IPS-20b (cell line): ENCODE results near the gene PAN3.

ENCODE experiments used
- H3K27ac ChIP-seq: one replicate; pipeline ENCODE4 v1.5.1; 2013; ENCODE audit warnings: low read length
- H3K27me3 ChIP-seq: 2 replicates; pipeline ENCODE4 v1.6.1; 2013; ENCODE audit warnings: mild to moderate bottlenecking, low read length, inconsistent platforms; ENCODE audit not compliant: insufficient read depth
- H3K36me3 ChIP-seq: 2 replicates; pipeline ENCODE4 v1.6.1; 2013; ENCODE audit warnings: low read depth, mild to moderate bottlenecking, inconsistent platforms, low read length, moderate library complexity; ENCODE audit not compliant: insufficient read depth
- H3K4me1 ChIP-seq: 2 replicates; pipeline ENCODE4 v1.6.1; 2013; ENCODE audit warnings: mild to moderate bottlenecking, control low read depth, inconsistent platforms, low read length, moderate library complexity; ENCODE audit not compliant: insufficient read depth
- H3K4me3 ChIP-seq: 2 replicates; pipeline ENCODE4 v1.5.1; 2013; ENCODE audit warnings: mild to moderate bottlenecking, low read length, inconsistent platforms
- H3K9ac ChIP-seq: 2 replicates; pipeline ENCODE4 v1.6.1; 2013; ENCODE audit warnings: low read depth, mild to moderate bottlenecking, inconsistent platforms, low read length, moderate library complexity
- H3K9me3 ChIP-seq: 2 replicates; pipeline ENCODE4 v1.6.1; 2013; ENCODE audit warnings: mild to moderate bottlenecking, low read depth, low read length, inconsistent platforms; ENCODE audit not compliant: insufficient read depth

Gene PAN3

GRCh38 chr13:28229522-28230411, 91.4 kb downstream of the PAN3 start:
- Histone ChIP-seq H3K27me3 (no peaks in the 10 kb centered on the region), H3K4me3 (no peak overlapping the region), H3K9me3 (no peaks in the 10 kb centered on the region), H3K9ac (no peak overlapping the region), H3K4me1 (peaks cover 10% of the 10 kb centered on the region; the same call in 1 of the 2 replicates), H3K36me3 (peaks cover 5% of the 10 kb centered on the region; the same call in 1 of the 2 replicates), H3K27ac (no peak overlapping the region)

- Histone ChIP-seq H3K4me1 (peaks cover 10% of the 10 kb centered on the region; the same call in 1 of the 2 replicates), H3K27me3 (no peaks in the 10 kb centered on the region), H3K4me3 (no peak overlapping the region), H3K27ac (no peak overlapping the region), H3K9me3 (no peaks in the 10 kb centered on the region), H3K9ac (no peak overlapping the region), H3K36me3 (peaks cover 5% of the 10 kb centered on the region; the same call in 1 of the 2 replicates)
Observed at GRCh38 chr13:28231642-28232041, 93.3 kb downstream of the PAN3 start.

- Histone ChIP-seq H3K9ac (no peak overlapping the region), H3K4me1 (peaks cover 24% of the 10 kb centered on the region), H3K36me3 (peaks cover 19% of the 10 kb centered on the region), H3K4me3 (no peak overlapping the region; the same call in 1 of the 2 replicates), H3K27me3 (no peaks in the 10 kb centered on the region), H3K9me3 (no peaks in the 10 kb centered on the region), H3K27ac (no peak overlapping the region)
Observed at GRCh38 chr13:28237944-28238343, 99.6 kb downstream of the PAN3 start.

- no peaks in the 10 kb centered on the region for H3K27me3 ChIP-seq
- no peak overlapping the region for H3K9ac ChIP-seq
- no peak overlapping the region for H3K4me3 ChIP-seq
- H3K27ac ChIP-seq, result no peak overlapping the region
- no peaks in the 10 kb centered on the region for H3K9me3 ChIP-seq
- H3K4me1 ChIP-seq, result peaks cover 21% of the 10 kb centered on the region
- H3K36me3 ChIP-seq, result peaks cover 26% of the 10 kb centered on the region
Observed at GRCh38 chr13:28239374-28239773, 101.0 kb downstream of the PAN3 start.

- H3K9ac ChIP-seq, result no peak overlapping the region
- no peak overlapping the region for H3K4me3 ChIP-seq
- peaks cover 4% of the 10 kb centered on the region; the same call in 1 of the 2 replicates for H3K4me1 ChIP-seq
- peaks cover 17% of the 10 kb centered on the region for H3K36me3 ChIP-seq
- no peak overlapping the region for H3K27ac ChIP-seq
- H3K9me3 ChIP-seq, result no peaks in the 10 kb centered on the region
- no peaks in the 10 kb centered on the region for H3K27me3 ChIP-seq
Observed at GRCh38 chr13:28245465-28245864, 107.1 kb downstream of the PAN3 start.

- Histone ChIP-seq H3K4me1 (peaks cover 4% of the 10 kb centered on the region; the same call in 1 of the 2 replicates), H3K27me3 (no peaks in the 10 kb centered on the region), H3K9me3 (no peaks in the 10 kb centered on the region), H3K36me3 (peaks cover 8% of the 10 kb centered on the region), H3K27ac (no peak overlapping the region), H3K9ac (no peak overlapping the region), H3K4me3 (no peak overlapping the region)
Observed at GRCh38 chr13:28246891-28247290, 108.5 kb downstream of the PAN3 start.

- Histone ChIP-seq H3K36me3 (peaks cover 5% of the 10 kb centered on the region), H3K27me3 (no peaks in the 10 kb centered on the region), H3K9me3 (no peaks in the 10 kb centered on the region), H3K27ac (no peak overlapping the region), H3K4me1 (peaks cover 4% of the 10 kb centered on the region; the same call in 1 of the 2 replicates), H3K9ac (no peak overlapping the region), H3K4me3 (no peak overlapping the region)
Observed at GRCh38 chr13:28248080-28248479, 109.7 kb downstream of the PAN3 start.

GRCh38 chr13:28250542-28250941, 112.2 kb downstream of the PAN3 start:
- H3K4me3 ChIP-seq, result no peak overlapping the region
- no peaks in the 10 kb centered on the region; the same call in 1 of the 2 replicates for H3K36me3 ChIP-seq
- no peaks in the 10 kb centered on the region for H3K27me3 ChIP-seq
- peaks cover 10% of the 10 kb centered on the region; the same call in 1 of the 2 replicates for H3K4me1 ChIP-seq
- H3K9me3 ChIP-seq, result no peaks in the 10 kb centered on the region
- H3K27ac ChIP-seq, result no peak overlapping the region
- H3K9ac ChIP-seq, result no peak overlapping the region

GRCh38 chr13:28251466-28251865, 113.1 kb downstream of the PAN3 start:
- Histone ChIP-seq H3K9me3 (no peaks in the 10 kb centered on the region), H3K4me3 (no peak overlapping the region), H3K27me3 (no peaks in the 10 kb centered on the region), H3K27ac (no peak overlapping the region), H3K4me1 (peaks cover 14% of the 10 kb centered on the region; the same call in 1 of the 2 replicates), H3K9ac (no peak overlapping the region), H3K36me3 (peaks cover 5% of the 10 kb centered on the region)

- no peaks in the 10 kb centered on the region for H3K9me3 ChIP-seq
Observed at GRCh38 chr13:28252547-28252946, 114.2 kb downstream of the PAN3 start.

GRCh38 chr13:28257305-28257704, 119.0 kb downstream of the PAN3 start:
- H3K9me3 ChIP-seq, result no peaks in the 10 kb centered on the region
- H3K4me3 ChIP-seq, result no peak overlapping the region
- peaks cover 53% of the 10 kb centered on the region for H3K36me3 ChIP-seq
- H3K9ac ChIP-seq, result no peak overlapping the region
- no peaks in the 10 kb centered on the region for H3K27me3 ChIP-seq
- no peak overlapping the region for H3K27ac ChIP-seq
- peaks cover 11% of the 10 kb centered on the region; the same call in 1 of the 2 replicates for H3K4me1 ChIP-seq

More at GRCh38 chr13:28252547-28252946, 114.2 kb downstream of the PAN3 start:
- Histone ChIP-seq H3K4me3 (no peak overlapping the region), H3K9ac (no peak overlapping the region), H3K36me3 (peaks cover 15% of the 10 kb centered on the region), H3K27ac (no peak overlapping the region), H3K4me1 (peaks cover 16% of the 10 kb centered on the region; the same call in 1 of the 2 replicates), H3K27me3 (no peaks in the 10 kb centered on the region)

GRCh38 chr13:28258417-28258816, 120.1 kb downstream of the PAN3 start:
- no peak overlapping the region for H3K9ac ChIP-seq
- H3K9me3 ChIP-seq, result no peaks in the 10 kb centered on the region
- peaks cover 11% of the 10 kb centered on the region; the same call in 1 of the 2 replicates for H3K4me1 ChIP-seq
- H3K27ac ChIP-seq, result no peak overlapping the region
- H3K36me3 ChIP-seq, result peaks cover 64% of the 10 kb centered on the region
- no peaks in the 10 kb centered on the region for H3K27me3 ChIP-seq
- H3K4me3 ChIP-seq, result no peak overlapping the region
